Right lobe of liver (tissue), 6 donors: ENCODE results near the gene TGM2. TPM values are rescaled to one million over a fixed set of nuclear protein-coding genes. Genes with fewer than 3 reads are reported as not detected.
A peak's percentile ranks its signal among the peaks of the same experiment; 100 is the strongest.

Experiments
- ATAC-seq, 4 donors: fragments of 200-7000 bp; cut with Tn5 transposase; one replicate each; pipeline ENCODE4 v1.9.1; 2020; ENCODE audit warnings: mild to moderate bottlenecking in 4 of 4, moderate library complexity in 4 of 4
- DNase-seq, 3 donors: peaks; one replicate each; pipeline ENCODE4 v3.0.0-alpha.2; 2020
- H3K27ac ChIP-seq, 3 donors: fragments of 200-600 bp; one replicate each; pipeline ENCODE4 v1.8.0; 2022
- H3K27me3 ChIP-seq, 2 donors: fragments of 200-600 bp; one replicate each; pipeline ENCODE4 v1.8.0; 2022
- H3K36me3 ChIP-seq, 4 donors: fragments of 200-600 bp; sonication (generic) in 1 of 4; one replicate each; pipeline versions ENCODE4 v1.5.1 to v1.8.0; 2017 to 2022; ENCODE audit warnings: control low read depth in 1 of 4
- H3K4me1 ChIP-seq, 4 donors: fragments of 200-600 bp; sonication (generic) in 1 of 4; one replicate each; pipeline versions ENCODE4 v1.5.1 to v1.8.0; 2017 to 2022; ENCODE audit warnings: control low read depth in 1 of 4
- H3K4me3 ChIP-seq, 3 donors: fragments of 200-600 bp; one replicate each; pipeline ENCODE4 v1.8.0; 2022
- H3K9me3 ChIP-seq, 4 donors: fragments of 200-600 bp; sonication (generic) in 1 of 4; one replicate each; pipeline versions ENCODE4 v1.5.1 to v1.8.0; 2017 to 2022; ENCODE audit warnings: control low read depth in 1 of 4
- CTCF ChIP-seq, 4 donors: fragments of 200-600 bp in 3 of 4; fragments of 450-650 bp in 1 of 4; IDR thresholded peaks; one replicate each; pipeline versions ENCODE4 v1.5.1 to v1.8.0; 2016 to 2022; ENCODE audit warnings: antibody characterized with exemption in 4 of 4, mild to moderate bottlenecking in 2 of 4
- POLR2A ChIP-seq: fragments of 450-650 bp; IDR thresholded peaks from one replicate; pipeline ENCODE4 v1.6.1; 2017; ENCODE audit warnings: antibody characterized with exemption, mild to moderate bottlenecking
- WGBS: methylation state at CpG from one replicate; pipeline ENCODE4 v1.1.6; 2018; ENCODE audit warnings: low coverage, low lambda C conversion rate; ENCODE audit not compliant: insufficient coverage; ENCODE audit errors: missing lambda C conversion rate; 5-methylcytosine and 5-hydroxymethylcytosine counted together
- intact Hi-C, 2 donors: fragments of 100-400 bp; cut with DNase I; formaldehyde crosslinking; loops; one replicate each; pipeline versions ENCODE4 v1.11.2 to v1.14.1; 2022
- total RNA-seq, 6 experiments: library from RNA; depleted of rRNA in 2 of 6; stranded (reverse); fragments of >200 nt in 2 of 6; fragmentation: NEBNext Ultra II Directional in 3 of 6; extraction: Animal tissue kit (Norgen Biotek cat#: 25700) in 3 of 6; gene quantifications; one replicate each; pipeline versions ENCODE4 v1.1.0 to v1.2.4, GENCODE V29; 2016 to 2023
- donor health status: DM: no; HTN: yes; CAD: no.
- donor health status: DM: no; HTN: no; CAD: no.
- donor health status: DM: no; HTN: no; CAD: no.
- donor health status: DM: no; HTN: yes; CAD: no.
- donor health status: DM: no; HTN: yes; CAD: no.

Gene TGM2
- total RNA-seq, 6 experiments from 2014 or later = 135 to 940 (median 474) TPM

- no peaks in the 10 kb centered on the region for H3K27me3 ChIP-seq
- H3K27ac ChIP-seq = peak overlapping the region in 1 of 3 donors; percentile 56
- no peak for ATAC-seq
- no peak overlapping the region for H3K4me3 ChIP-seq
- H3K4me1 ChIP-seq = peaks cover 0 to 52% (median 10%) of the 10 kb centered on the region in 4 donors
- H3K36me3 ChIP-seq = peaks cover 4 to 45% (median 16%) of the 10 kb centered on the region in 4 donors
- TF ChIP-seq CTCF (IDR thresholded peaks at IDR 0.05) (no peak), POLR2A (no peak)
- no peak for DNase-seq
- 66% methylated on average over 5 of the region's 5 CpGs for WGBS
- intact Hi-C loops = no loop called here
- no peaks in the 10 kb centered on the region for H3K9me3 ChIP-seq
These were observed 5.5 kb downstream of the TGM2 start for GRCh38 chr20:38159566-38159956.

- H3K4me3 ChIP-seq = no peak overlapping the region
- H3K27ac ChIP-seq = peak overlapping the region; percentile 47 to 56 (median 48)
- no peak for TF ChIP-seq CTCF (IDR thresholded peaks at IDR 0.05)
- no peak for TF ChIP-seq POLR2A
- 51% methylated on average over 9 of the region's 14 CpGs for WGBS
- peak in 1 of 3 donors; percentile 66 for DNase-seq
- intact Hi-C loops = no loop called here
- peaks cover 4 to 50% (median 18%) of the 10 kb centered on the region in 4 donors for H3K36me3 ChIP-seq
- peak; percentile 9 to 73 (median 47) for ATAC-seq
- H3K9me3 ChIP-seq = no peaks in the 10 kb centered on the region
- no peaks in the 10 kb centered on the region for H3K27me3 ChIP-seq
- peaks cover 0 to 50% (median 12%) of the 10 kb centered on the region in 4 donors for H3K4me1 ChIP-seq
These were observed 6.2 kb downstream of the TGM2 start for GRCh38 chr20:38158701-38159351.

- ATAC-seq = peak in 3 of 4 donors; percentile 3 to 21 (median 11)
- Histone ChIP-seq H3K4me3 (no peak overlapping the region), H3K27me3 (no peaks in the 10 kb centered on the region), H3K36me3 (peaks cover 4 to 55% (median 18%) of the 10 kb centered on the region in 4 donors), H3K4me1 (peaks cover 0 to 50% (median 16%) of the 10 kb centered on the region in 4 donors), H3K27ac (peak overlapping the region; percentile 47 to 56 (median 48)), H3K9me3 (no peaks in the 10 kb centered on the region)
- intact Hi-C loops = no loop called here
- WGBS = 70% methylated on average over 7 of the region's 14 CpGs
- TF ChIP-seq CTCF (IDR thresholded peaks at IDR 0.05) (no peak), POLR2A (no peak)
- DNase-seq = no peak
These were observed 7.2 kb downstream of the TGM2 start for GRCh38 chr20:38157635-38158495.

- H3K4me3 ChIP-seq = no peak overlapping the region
- peaks cover 4 to 55% (median 18%) of the 10 kb centered on the region in 4 donors for H3K36me3 ChIP-seq
- TF ChIP-seq CTCF (IDR thresholded peaks at IDR 0.05) (no peak), POLR2A (no peak)
- peak overlapping the region in 2 of 3 donors; percentile 47 to 56 for H3K27ac ChIP-seq
- H3K4me1 ChIP-seq = peaks cover 0 to 52% (median 19%) of the 10 kb centered on the region in 4 donors
- 64% methylated on average over 6 of the region's 11 CpGs for WGBS
- no peaks in the 10 kb centered on the region for H3K27me3 ChIP-seq
- DNase-seq = no peak
- no peaks in the 10 kb centered on the region for H3K9me3 ChIP-seq
- intact Hi-C loops = no loop called here
- peak in 1 of 4 donors; percentile 4 for ATAC-seq
These were observed 8.0 kb downstream of the TGM2 start for GRCh38 chr20:38156888-38157634.
